ENCODE data around the gene ITGA6.

DNA sequence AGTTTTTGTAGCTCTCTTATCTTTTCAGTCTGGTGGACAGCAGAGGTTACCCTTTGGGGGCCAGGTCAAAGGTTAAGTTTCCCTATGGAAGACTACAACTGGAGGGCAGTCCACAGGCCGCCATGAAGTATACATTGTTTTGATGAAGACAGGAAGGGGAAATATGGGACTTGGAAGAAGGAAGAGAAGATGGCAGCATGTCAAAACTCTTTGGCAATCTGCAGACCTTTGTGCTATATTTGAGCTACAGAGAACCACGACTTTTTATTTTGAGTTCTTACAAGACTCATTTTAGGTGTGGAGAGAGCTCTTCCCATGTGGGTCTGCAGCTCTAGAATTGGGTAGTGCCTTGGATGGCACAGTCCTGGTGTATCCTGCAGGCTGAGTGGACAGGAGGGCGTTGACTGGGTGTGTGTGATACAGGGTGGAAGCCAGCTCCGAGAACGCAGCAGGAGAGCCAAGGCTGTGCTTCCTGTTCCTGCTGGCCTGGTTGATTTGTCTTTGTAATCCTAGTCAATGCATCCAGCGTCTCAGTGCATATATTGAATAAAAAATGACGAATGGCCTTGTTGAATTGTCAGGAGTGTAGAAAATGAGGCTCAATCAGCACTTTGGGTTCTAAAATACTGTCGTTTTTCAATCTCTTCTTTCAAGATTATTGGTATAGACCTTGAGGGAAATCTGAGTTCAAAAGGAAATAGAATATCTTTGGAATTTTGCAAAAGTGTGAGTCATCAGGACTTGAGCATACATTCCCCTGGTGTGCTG is 11.5 kb downstream of the ITGA6 start:
- TF ChIP-seq GLI4 (tag by site-specific recombination; IDR thresholded peaks at IDR 0.05), result no peak
- no peak for TF ChIP-seq YY1 (tag by site-specific recombination; IDR thresholded peaks at IDR 0.05)
- no peak for TF ChIP-seq ZNF121 (tag by site-specific recombination; IDR thresholded peaks at IDR 0.05)
- TF ChIP-seq, protein P1, sequence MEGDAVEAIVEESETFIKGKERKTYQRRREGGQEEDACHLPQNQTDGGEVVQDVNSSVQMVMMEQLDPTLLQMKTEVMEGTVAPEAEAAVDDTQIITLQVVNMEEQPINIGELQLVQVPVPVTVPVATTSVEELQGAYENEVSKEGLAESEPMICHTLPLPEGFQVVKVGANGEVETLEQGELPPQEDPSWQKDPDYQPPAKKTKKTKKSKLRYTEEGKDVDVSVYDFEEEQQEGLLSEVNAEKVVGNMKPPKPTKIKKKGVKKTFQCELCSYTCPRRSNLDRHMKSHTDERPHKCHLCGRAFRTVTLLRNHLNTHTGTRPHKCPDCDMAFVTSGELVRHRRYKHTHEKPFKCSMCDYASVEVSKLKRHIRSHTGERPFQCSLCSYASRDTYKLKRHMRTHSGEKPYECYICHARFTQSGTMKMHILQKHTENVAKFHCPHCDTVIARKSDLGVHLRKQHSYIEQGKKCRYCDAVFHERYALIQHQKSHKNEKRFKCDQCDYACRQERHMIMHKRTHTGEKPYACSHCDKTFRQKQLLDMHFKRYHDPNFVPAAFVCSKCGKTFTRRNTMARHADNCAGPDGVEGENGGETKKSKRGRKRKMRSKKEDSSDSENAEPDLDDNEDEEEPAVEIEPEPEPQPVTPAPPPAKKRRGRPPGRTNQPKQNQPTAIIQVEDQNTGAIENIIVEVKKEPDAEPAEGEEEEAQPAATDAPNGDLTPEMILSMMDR (tag by site-specific recombination; IDR thresholded peaks at IDR 0.05), result no peak
- TF ChIP-seq ZNF37A (tag by site-specific recombination; IDR thresholded peaks at IDR 0.05), result no peak
- TF ChIP-seq KLF10 (tag by site-specific recombination; IDR thresholded peaks at IDR 0.05), result no peak
- TF ChIP-seq, protein P2, sequence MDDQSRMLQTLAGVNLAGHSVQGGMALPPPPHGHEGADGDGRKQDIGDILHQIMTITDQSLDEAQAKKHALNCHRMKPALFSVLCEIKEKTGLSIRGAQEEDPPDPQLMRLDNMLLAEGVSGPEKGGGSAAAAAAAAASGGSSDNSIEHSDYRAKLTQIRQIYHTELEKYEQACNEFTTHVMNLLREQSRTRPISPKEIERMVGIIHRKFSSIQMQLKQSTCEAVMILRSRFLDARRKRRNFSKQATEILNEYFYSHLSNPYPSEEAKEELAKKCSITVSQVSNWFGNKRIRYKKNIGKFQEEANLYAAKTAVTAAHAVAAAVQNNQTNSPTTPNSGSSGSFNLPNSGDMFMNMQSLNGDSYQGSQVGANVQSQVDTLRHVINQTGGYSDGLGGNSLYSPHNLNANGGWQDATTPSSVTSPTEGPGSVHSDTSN (CRISPR knock-in tag; IDR thresholded peaks at IDR 0.05), result no peak
- TF ChIP-seq ZNF510 (tag by site-specific recombination; IDR thresholded peaks at IDR 0.05; ENCODE audit: insufficient replicate concordance), result no peak
- TF ChIP-seq, protein P3, sequence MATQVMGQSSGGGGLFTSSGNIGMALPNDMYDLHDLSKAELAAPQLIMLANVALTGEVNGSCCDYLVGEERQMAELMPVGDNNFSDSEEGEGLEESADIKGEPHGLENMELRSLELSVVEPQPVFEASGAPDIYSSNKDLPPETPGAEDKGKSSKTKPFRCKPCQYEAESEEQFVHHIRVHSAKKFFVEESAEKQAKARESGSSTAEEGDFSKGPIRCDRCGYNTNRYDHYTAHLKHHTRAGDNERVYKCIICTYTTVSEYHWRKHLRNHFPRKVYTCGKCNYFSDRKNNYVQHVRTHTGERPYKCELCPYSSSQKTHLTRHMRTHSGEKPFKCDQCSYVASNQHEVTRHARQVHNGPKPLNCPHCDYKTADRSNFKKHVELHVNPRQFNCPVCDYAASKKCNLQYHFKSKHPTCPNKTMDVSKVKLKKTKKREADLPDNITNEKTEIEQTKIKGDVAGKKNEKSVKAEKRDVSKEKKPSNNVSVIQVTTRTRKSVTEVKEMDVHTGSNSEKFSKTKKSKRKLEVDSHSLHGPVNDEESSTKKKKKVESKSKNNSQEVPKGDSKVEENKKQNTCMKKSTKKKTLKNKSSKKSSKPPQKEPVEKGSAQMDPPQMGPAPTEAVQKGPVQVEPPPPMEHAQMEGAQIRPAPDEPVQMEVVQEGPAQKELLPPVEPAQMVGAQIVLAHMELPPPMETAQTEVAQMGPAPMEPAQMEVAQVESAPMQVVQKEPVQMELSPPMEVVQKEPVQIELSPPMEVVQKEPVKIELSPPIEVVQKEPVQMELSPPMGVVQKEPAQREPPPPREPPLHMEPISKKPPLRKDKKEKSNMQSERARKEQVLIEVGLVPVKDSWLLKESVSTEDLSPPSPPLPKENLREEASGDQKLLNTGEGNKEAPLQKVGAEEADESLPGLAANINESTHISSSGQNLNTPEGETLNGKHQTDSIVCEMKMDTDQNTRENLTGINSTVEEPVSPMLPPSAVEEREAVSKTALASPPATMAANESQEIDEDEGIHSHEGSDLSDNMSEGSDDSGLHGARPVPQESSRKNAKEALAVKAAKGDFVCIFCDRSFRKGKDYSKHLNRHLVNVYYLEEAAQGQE (tag by site-specific recombination; IDR thresholded peaks at IDR 0.05), result no peak
- TF ChIP-seq ZNF292 (tag by site-specific recombination; IDR thresholded peaks at IDR 0.05; ENCODE audit: borderline replicate concordance, low read depth), result no peak
- no peak for TF ChIP-seq ZNF473 (tag by site-specific recombination; IDR thresholded peaks at IDR 0.05)

Data from HEK293 (cell line).